PC-9 (cell line): Measurements from ENCODE around the gene ERBB3. TPM values are rescaled to one million over a fixed set of nuclear protein-coding genes. Genes with fewer than 3 reads are reported as not detected.

ENCODE experiments used
- BruUV-seq: library from RNA; stranded (reverse); fragments of 400-500 nt; replicated peaks from 2 replicates; lab custom pipeline; 2021; lab: Mats Ljungman, UMichigan
- CTCF ChIA-PET: fragments of 300-600 bp; sonication (Branson Sonifier 250); formaldehyde crosslinking; loops from one replicate; lab custom pipeline; 2022; ENCODE audit warnings: antibody characterized with exemption; lab: Charles Lee
- POLR2A ChIA-PET: fragments of 300-600 bp; sonication (Branson Sonifier 250); formaldehyde crosslinking; loops from one replicate; lab custom pipeline; 2022; ENCODE audit warnings: antibody characterized with exemption; ENCODE audit not compliant: unreplicated experiment; lab: Charles Lee
- DNase-seq, 2 experiments: peaks; one replicate each; pipeline versions ENCODE4 v3.0.0 to v3.0.0-alpha.2; 2015 to 2022; ENCODE audit warnings: mixed read lengths in 1 of 2
- H2AFZ ChIP-seq: fragments of 200-600 bp; sonication (generic); 2 replicates; pipeline ENCODE4 v1.8.1; 2017; ENCODE audit warnings: antibody characterized with exemption
- H3F3A ChIP-seq: fragments of 200-600 bp; sonication (generic); 2 replicates; pipeline ENCODE4 v1.8.1; 2017; ENCODE audit warnings: antibody characterized with exemption, mild to moderate bottlenecking, low read depth; ENCODE audit not compliant: insufficient read depth
- H3K27ac ChIP-seq: fragments of 200-600 bp; sonication (generic); 2 replicates; pipeline ENCODE4 v1.6.1; 2016; ENCODE audit warnings: mixed run types
- H3K27me3 ChIP-seq: fragments of 200-600 bp; sonication (generic); 2 replicates; pipeline ENCODE4 v1.6.1; 2016; ENCODE audit warnings: low read depth, mixed run types; ENCODE audit not compliant: insufficient read depth
- H3K36me3 ChIP-seq: fragments of 200-600 bp; sonication (generic); 2 replicates; pipeline ENCODE4 v1.6.1; 2016; ENCODE audit warnings: low read depth, mixed run types
- H3K4me1 ChIP-seq: fragments of 200-600 bp; sonication (generic); replicated peaks from 2 replicates; pipeline ENCODE4 v1.6.1; 2016; ENCODE audit warnings: mixed run types; ENCODE audit not compliant: insufficient read depth
- H3K4me2 ChIP-seq: fragments of 200-600 bp; sonication (generic); 2 replicates; pipeline ENCODE4 v1.6.1; 2017; ENCODE audit warnings: mixed run types
- H3K4me3 ChIP-seq: fragments of 200-600 bp; sonication (generic); 2 replicates; pipeline ENCODE4 v1.6.1; 2016; ENCODE audit warnings: mixed run types
- H3K79me2 ChIP-seq: fragments of 200-600 bp; sonication (generic); 2 replicates; pipeline ENCODE4 v1.6.1; 2017; ENCODE audit warnings: low read depth, mixed run types
- H3K9me2 ChIP-seq: fragments of 200-600 bp; sonication (generic); 2 replicates; pipeline ENCODE4 v1.8.1; 2017; ENCODE audit warnings: mild to moderate bottlenecking; ENCODE audit not compliant: insufficient read depth
- H3K9me3 ChIP-seq: fragments of 200-600 bp; sonication (generic); 2 replicates; pipeline ENCODE4 v1.8.1; 2016; ENCODE audit warnings: low read depth; ENCODE audit not compliant: insufficient read depth
- H4K20me1 ChIP-seq: fragments of 200-600 bp; sonication (generic); 2 replicates; pipeline ENCODE4 v1.8.1; 2017; ENCODE audit not compliant: insufficient read depth
- CTCF ChIP-seq: fragments of 200-600 bp; sonication (generic); conservative IDR thresholded peaks from 2 replicates; pipeline ENCODE4 v1.6.1; 2017; ENCODE audit warnings: mixed run types, antibody characterized with exemption, mild to moderate bottlenecking, moderate library complexity
- EZH2 ChIP-seq: fragments of 200-600 bp; sonication (generic); IDR thresholded peaks from 2 replicates; pipeline ENCODE4 v1.8.0; 2017; ENCODE audit warnings: antibody characterized with exemption, low read depth
- intact Hi-C: fragments of 100-400 bp; cut with micrococcal nuclease; formaldehyde crosslinking; loops from one replicate; pipeline ENCODE4 v1.10.0; 2022; ENCODE audit not compliant: unreplicated experiment
- total RNA-seq: library from RNA; stranded (reverse); gene quantifications from 2 replicates; pipeline ENCODE4 v1.2.3, GENCODE V29; 2021

ERBB3 gene
- total RNA-seq, 1 experiment from 2014 or later, result 127 TPM

GRCh38 chr12:56127485-56127887, 47.5 kb downstream of the ERBB3 start:
- peaks cover 6% of the 10 kb centered on the region; the same call in 1 of the 2 replicates for H3K79me2 ChIP-seq
- CTCF ChIA-PET, result interaction anchor here (0.5 to 1.3 kb wide), 6 partner anchors 8 to 509 kb away, joined by 3 to 17 read pairs (median 4); partner anchors contain the start of genes RNF41 and SMARCC2
- no peak for TF ChIP-seq CTCF
- no peak for TF ChIP-seq EZH2
- no peaks in the 10 kb centered on the region for H3K9me3 ChIP-seq
- H3F3A ChIP-seq, result peaks cover 22% of the 10 kb centered on the region
- intact Hi-C loops, result no loop called here
- H2AFZ ChIP-seq, result peak overlapping the region; percentile 50; the same call in 1 of the 2 replicates
- no peak for DNase-seq
- no peaks in the 10 kb centered on the region for H4K20me1 ChIP-seq
- H3K27ac ChIP-seq, result peak overlapping the region; percentile 46; the same call in 1 of the 2 replicates
- H3K4me2 ChIP-seq, result peak overlapping the region; percentile 85
- peak overlapping the region; percentile 51; the same call in 1 of the 2 replicates for H3K4me3 ChIP-seq
- POLR2A ChIA-PET, result interaction anchor here (0.6 to 1.3 kb wide), 9 partner anchors 16 to 534 kb away, joined by 3 to 13 read pairs (median 4); partner anchors contain the start of genes MYL6, RAB5B, RNF41 and SMARCC2
- peaks cover 31% of the 10 kb centered on the region for H3K4me1 ChIP-seq
- H3K27me3 ChIP-seq, result no peaks in the 10 kb centered on the region
- H3K9me2 ChIP-seq, result no peaks in the 10 kb centered on the region
- BruUV-seq, result TSS peak; percentile 97
- H3K36me3 ChIP-seq, result peaks cover 7% of the 10 kb centered on the region; the same call in 1 of the 2 replicates

- Histone ChIP-seq H3F3A (peaks cover 22% of the 10 kb centered on the region), H3K36me3 (peaks cover 8% of the 10 kb centered on the region; the same call in 1 of the 2 replicates), H3K4me3 (peak within 1 kb of the TSS; percentile 77), H3K27ac (peak within 1 kb of the TSS; percentile 46; the same call in 1 of the 2 replicates), H2AFZ (peak within 1 kb of the TSS; percentile 88), H3K9me3 (no peaks in the 10 kb centered on the region), H3K79me2 (peaks cover 6% of the 10 kb centered on the region; the same call in 1 of the 2 replicates), H3K27me3 (no peaks in the 10 kb centered on the region), H3K4me2 (peak within 1 kb of the TSS; percentile 100), H3K9me2 (no peaks in the 10 kb centered on the region), H4K20me1 (no peaks in the 10 kb centered on the region), H3K4me1 (peaks cover 31% of the 10 kb centered on the region)
- intact Hi-C loops, result loop anchor here (2.0 kb wide), 1 partner anchor 509 kb away; no protein-coding TSS in a partner anchor
- CTCF ChIA-PET, result interaction anchor here (0.5 to 1.3 kb wide), 6 partner anchors 8 to 509 kb away, joined by 3 to 17 read pairs (median 4); partner anchors contain the start of genes RNF41 and SMARCC2
- TSS peak; percentile 42 for BruUV-seq
- peak; percentile 98 to 99 for DNase-seq
- TF ChIP-seq EZH2 (no peak), CTCF (no peak)
- POLR2A ChIA-PET, result interaction anchor here (0.6 to 1.3 kb wide), 11 partner anchors 10 to 533 kb away, joined by 3 to 13 read pairs (median 4); partner anchors contain the start of genes MYL6, RAB5B, RNF41 and SMARCC2
These were observed 48.1 kb downstream of the ERBB3 start, which contains the start of gene ESYT1 for GRCh38 chr12:56127888-56128669. TSS of gene ESYT1 (plus strand) at chr12:56128267. CDS start at chr12:56128320, 53 bp downstream.

GRCh38 chr12:56128670-56129205, 48.8 kb downstream of the ERBB3 start:
- peak in 1 of 2 experiments; percentile 13 for DNase-seq
- no TSS peak for BruUV-seq
- Histone ChIP-seq H2AFZ (peak overlapping the region; percentile 88), H3K9me2 (no peaks in the 10 kb centered on the region), H3F3A (peaks cover 22% of the 10 kb centered on the region), H3K79me2 (peaks cover 6% of the 10 kb centered on the region; the same call in 1 of the 2 replicates), H3K27me3 (no peaks in the 10 kb centered on the region), H3K36me3 (peaks cover 8% of the 10 kb centered on the region; the same call in 1 of the 2 replicates), H3K4me1 (peaks cover 31% of the 10 kb centered on the region), H3K27ac (no peak overlapping the region), H3K4me2 (peak overlapping the region; percentile 100), H3K4me3 (peak overlapping the region; percentile 77), H3K9me3 (no peaks in the 10 kb centered on the region), H4K20me1 (no peaks in the 10 kb centered on the region)
- ChIA-PET CTCF (interaction anchor here (1.3 kb wide), 1 partner anchor 9 kb away, joined by 7 read pairs; no protein-coding TSS in a partner anchor), POLR2A (interaction anchor here (0.6 to 1.3 kb wide), 4 partner anchors 11 to 30 kb away, joined by 3 to 13 read pairs (median 4); partner anchors contain the start of genes MYL6 and ZC3H10)
- intact Hi-C loops, result loop anchor here (2.0 kb wide), 1 partner anchor 508 kb away; no protein-coding TSS in a partner anchor
- TF ChIP-seq EZH2, result no peak
- no peak for TF ChIP-seq CTCF
